Right kidney (tissue), 1 donor: Measurements from ENCODE around the gene FBXO42.
"Not testable (repeated sequence)": the region's sequence is repeated elsewhere in the genome, so short reads cannot be mapped to it uniquely, and the experiment has no call there.

ENCODE experiments used
- DNase-seq: peaks from one replicate; pipeline ENCODE4 v3.0.0-alpha.2; 2016

The FBXO42 gene

GRCh38 chr1:16218014-16218673 is 134.1 kb downstream of the FBXO42 start:
- no peak for DNase-seq

- DNase-seq, result peak; percentile 74
These were observed 135.1 kb downstream of the FBXO42 start for GRCh38 chr1:16217061-16217785.

GRCh38 chr1:16215882-16216753 is 136.2 kb downstream of the FBXO42 start:
- DNase-seq, result peak; percentile 61

- DNase-seq, result not testable (repeated sequence)
These were observed 137.0 kb downstream of the FBXO42 start for GRCh38 chr1:16215240-16215639.

- DNase-seq, result not testable (repeated sequence)
These were observed 138.7 kb downstream of the FBXO42 start for GRCh38 chr1:16213544-16213943.

GRCh38 chr1:16213013-16213412 is 139.3 kb downstream of the FBXO42 start:
- no peak for DNase-seq

- peak; percentile 56 for DNase-seq
These were observed 139.9 kb downstream of the FBXO42 start, which contains the start of gene ARHGEF19 for GRCh38 chr1:16212251-16212961. Gene ARHGEF19 (minus strand): TSS chr1:16212652. CDS start chr1:16209054, 3,598 bp downstream.

- no peak for DNase-seq
These were observed 140.5 kb downstream of the FBXO42 start for GRCh38 chr1:16211824-16212223.

- DNase-seq, result no peak
These were observed 141.7 kb downstream of the FBXO42 start for GRCh38 chr1:16210581-16210980.

- no peak for DNase-seq
These were observed 142.4 kb downstream of the FBXO42 start for GRCh38 chr1:16209847-16210407.

- DNase-seq, result no peak
These were observed 143.0 kb downstream of the FBXO42 start for GRCh38 chr1:16209132-16209846.

- no peak for DNase-seq
These were observed 143.9 kb downstream of the FBXO42 start for GRCh38 chr1:16208270-16208987.

GRCh38 chr1:16207318-16208269 is 144.7 kb downstream of the FBXO42 start:
- DNase-seq, result no peak

- peak; percentile 85 for DNase-seq
These were observed 145.5 kb downstream of the FBXO42 start for GRCh38 chr1:16206547-16207317.

GRCh38 chr1:16205891-16206546 is 146.3 kb downstream of the FBXO42 start:
- peak; percentile 70 for DNase-seq

- no peak for DNase-seq
These were observed 147.0 kb downstream of the FBXO42 start for GRCh38 chr1:16205334-16205671.

- DNase-seq, result no peak
These were observed 147.5 kb downstream of the FBXO42 start for GRCh38 chr1:16204634-16205333.
